GM23248 (cell line): Measurements from ENCODE around the gene SEZ6L. TPM values are rescaled to one million over a fixed set of nuclear protein-coding genes. Genes with fewer than 3 reads are reported as not detected.

ENCODE experiments used
- DNase-seq: peaks from one replicate; pipeline ENCODE4 v3.0.0-alpha.2; 2015
- H2AFZ ChIP-seq: fragments of 200-600 bp; sonication (generic); 2 replicates; pipeline ENCODE4 v1.6.1; 2016; ENCODE audit warnings: antibody characterized with exemption
- H3F3A ChIP-seq: fragments of 200-600 bp; sonication (generic); 2 replicates; pipeline ENCODE4 v1.6.1; 2016; ENCODE audit warnings: mild to moderate bottlenecking, antibody characterized with exemption, mixed run types; ENCODE audit not compliant: insufficient read depth
- H3K27ac ChIP-seq: fragments of 200-600 bp; sonication (generic); 2 replicates; pipeline ENCODE4 v1.5.1; 2016; ENCODE audit warnings: mild to moderate bottlenecking
- H3K27me3 ChIP-seq: fragments of 200-600 bp; sonication (generic); replicated peaks from 2 replicates; pipeline ENCODE4 v1.6.1; 2016; ENCODE audit warnings: mild to moderate bottlenecking; ENCODE audit not compliant: insufficient read depth
- H3K36me3 ChIP-seq: fragments of 200-600 bp; sonication (generic); 2 replicates; pipeline ENCODE4 v1.6.1; 2016; ENCODE audit warnings: low read depth, mild to moderate bottlenecking
- H3K4me1 ChIP-seq: fragments of 200-600 bp; sonication (generic); 2 replicates; pipeline ENCODE4 v1.6.1; 2016; ENCODE audit warnings: mild to moderate bottlenecking; ENCODE audit not compliant: insufficient read depth
- H3K4me2 ChIP-seq: fragments of 200-600 bp; sonication (generic); one replicate; pipeline ENCODE4 v1.6.1; 2016; ENCODE audit warnings: mild to moderate bottlenecking; ENCODE audit not compliant: unreplicated experiment
- H3K4me3 ChIP-seq: fragments of 200-600 bp; sonication (generic); 2 replicates; pipeline ENCODE4 v1.5.1; 2016; ENCODE audit warnings: mild to moderate bottlenecking
- H3K79me2 ChIP-seq: fragments of 200-600 bp; sonication (generic); 2 replicates; pipeline ENCODE4 v1.6.1; 2016; ENCODE audit warnings: mild to moderate bottlenecking; ENCODE audit not compliant: insufficient read depth
- H3K9ac ChIP-seq: fragments of 200-600 bp; sonication (generic); 2 replicates; pipeline ENCODE4 v1.6.1; 2016; ENCODE audit warnings: mild to moderate bottlenecking
- H3K9me2 ChIP-seq: fragments of 200-600 bp; sonication (generic); 2 replicates; pipeline ENCODE4 v1.6.1; 2016; ENCODE audit warnings: mixed run types, mild to moderate bottlenecking, moderate library complexity; ENCODE audit not compliant: insufficient read depth
- H3K9me3 ChIP-seq: fragments of 200-600 bp; sonication (generic); one replicate; pipeline ENCODE4 v1.6.1; 2017; ENCODE audit warnings: low read depth
- H4K20me1 ChIP-seq: fragments of 200-600 bp; sonication (generic); 2 replicates; pipeline ENCODE4 v1.6.0; 2016; ENCODE audit not compliant: insufficient read depth
- EZH2 ChIP-seq: fragments of 200-600 bp; sonication (generic); IDR thresholded peaks from 2 replicates; pipeline ENCODE4 v1.6.1; 2018; ENCODE audit warnings: antibody characterized with exemption, mild to moderate bottlenecking; ENCODE audit not compliant: insufficient read depth, poor library complexity, severe bottlenecking
- EZH2phosphoT487 ChIP-seq: fragments of 200-600 bp; sonication (generic); IDR thresholded peaks from 2 replicates; pipeline ENCODE4 v1.6.1; 2018; ENCODE audit warnings: antibody characterized with exemption, moderate library complexity, mild to moderate bottlenecking, low read depth; ENCODE audit not compliant: insufficient read depth
- WGBS, 2 experiments: methylation state at CpG; one replicate each; pipeline ENCODE4 v1.1.6; 2015 to 2017; ENCODE audit warnings: low lambda C conversion rate in 2 of 2, low coverage in 1 of 2; ENCODE audit errors: missing lambda C conversion rate in 2 of 2; 5-methylcytosine and 5-hydroxymethylcytosine counted together
- in situ Hi-C: fragments of 300-500 bp; cut with MboI; formaldehyde crosslinking; loops from 2 replicates; pipeline ENCODE4 v1.15.0; 2020
- polyA plus RNA-seq: library from polyadenylated mRNA; unstranded; fragments of >200 nt; fragmentation: Nextera tagmentation; extraction: Ambion mirVana; gene quantifications from 2 replicates; pipeline ENCODE4 v1.2.1, GENCODE V29; 2016
- total RNA-seq: library from RNA; depleted of rRNA; stranded (reverse); fragments of >200 nt; shearing (Covaris generic); gene quantifications from 2 replicates; pipeline ENCODE4 v1.2.3, GENCODE V29; 2014

SEZ6L gene
- total and polyA plus RNA-seq, 2 experiments from 2014 or later = under 0.01 to 0.18 TPM

DNA sequence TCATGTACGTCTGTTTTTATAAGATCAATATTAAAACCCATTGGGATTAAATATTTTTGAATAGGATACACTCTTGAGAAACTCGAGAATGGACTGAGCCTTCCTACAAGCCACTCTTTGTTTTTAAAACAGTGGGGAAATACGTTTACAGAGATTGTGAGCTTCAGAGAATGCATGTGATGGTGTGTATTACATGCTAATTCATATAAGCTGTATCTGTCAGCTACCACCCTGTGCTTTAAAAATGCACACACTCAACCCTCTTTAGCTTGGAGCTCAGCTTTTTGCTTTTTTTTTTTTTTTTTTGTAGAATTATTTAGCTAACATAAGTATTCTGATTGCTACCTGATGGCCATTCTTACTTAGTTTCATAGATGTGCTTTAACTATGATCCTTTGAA is 213.5 kb downstream of the SEZ6L start:
- H3K4me2 ChIP-seq = no peak overlapping the region
- DNase-seq = no peak
- no peak overlapping the region for H3K27ac ChIP-seq
- H3K79me2 ChIP-seq = no peaks in the 10 kb centered on the region
- in situ Hi-C loops = no loop called here
- no peaks in the 10 kb centered on the region for H3K4me1 ChIP-seq
- no peak overlapping the region for H2AFZ ChIP-seq
- H3K9ac ChIP-seq = no peak overlapping the region
- no peaks in the 10 kb centered on the region for H3K36me3 ChIP-seq
- H3K4me3 ChIP-seq = no peak overlapping the region
- no peaks in the 10 kb centered on the region for H4K20me1 ChIP-seq
- TF ChIP-seq EZH2 (no peak), EZH2phosphoT487 (no peak)
- WGBS, 2 experiments = 4 to 10% methylated on average over 3 of the region's 3 CpGs
- no peaks in the 10 kb centered on the region for H3F3A ChIP-seq
- no peaks in the 10 kb centered on the region for H3K9me3 ChIP-seq
- peaks cover 66% of the 10 kb centered on the region for H3K27me3 ChIP-seq
- H3K9me2 ChIP-seq = no peaks in the 10 kb centered on the region

DNA sequence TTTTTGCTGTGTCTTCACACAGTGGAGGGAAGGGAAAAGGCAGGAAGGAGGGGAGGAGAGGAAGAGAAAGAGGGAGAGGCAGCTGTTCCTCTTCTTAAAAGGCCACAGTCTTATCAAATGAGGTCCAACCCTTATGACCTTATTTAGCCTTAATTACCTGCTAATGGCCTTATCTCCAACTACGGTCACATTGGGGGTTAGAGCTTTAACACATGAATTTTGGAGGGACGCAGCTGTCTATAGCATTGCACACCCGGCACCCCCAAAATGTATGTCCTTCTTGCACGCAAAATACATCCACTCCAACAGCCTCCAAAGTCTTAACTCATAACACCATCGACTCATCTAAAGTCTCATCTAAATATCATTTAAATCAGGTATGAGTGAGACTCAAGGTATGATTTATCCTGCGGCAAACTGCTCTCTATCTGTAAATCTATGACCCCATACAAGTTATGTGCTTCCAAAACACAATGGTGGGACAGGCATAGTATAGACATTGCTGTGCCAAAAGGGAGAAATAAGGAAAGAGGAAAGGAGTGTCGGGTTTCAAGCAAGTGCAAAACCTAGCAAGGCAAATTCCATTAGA is 214.8 kb downstream of the SEZ6L start:
- no peaks in the 10 kb centered on the region for H3K36me3 ChIP-seq
- H3K79me2 ChIP-seq = no peaks in the 10 kb centered on the region
- no peaks in the 10 kb centered on the region for H3K9me2 ChIP-seq
- H3K27me3 ChIP-seq = peaks cover 61% of the 10 kb centered on the region
- no peak overlapping the region for H3K9ac ChIP-seq
- DNase-seq = no peak
- H3K4me2 ChIP-seq = no peak overlapping the region
- H3K4me3 ChIP-seq = no peak overlapping the region
- 39 to 41% methylated on average over 7 of the region's 7 CpGs for WGBS, 2 experiments
- no peak for TF ChIP-seq EZH2phosphoT487
- TF ChIP-seq EZH2 = no peak
- H3F3A ChIP-seq = no peaks in the 10 kb centered on the region
- no peaks in the 10 kb centered on the region for H3K9me3 ChIP-seq
- H2AFZ ChIP-seq = no peak overlapping the region
- in situ Hi-C loops = no loop called here
- no peak overlapping the region for H3K27ac ChIP-seq
- no peaks in the 10 kb centered on the region for H3K4me1 ChIP-seq
- no peaks in the 10 kb centered on the region for H4K20me1 ChIP-seq

DNA sequence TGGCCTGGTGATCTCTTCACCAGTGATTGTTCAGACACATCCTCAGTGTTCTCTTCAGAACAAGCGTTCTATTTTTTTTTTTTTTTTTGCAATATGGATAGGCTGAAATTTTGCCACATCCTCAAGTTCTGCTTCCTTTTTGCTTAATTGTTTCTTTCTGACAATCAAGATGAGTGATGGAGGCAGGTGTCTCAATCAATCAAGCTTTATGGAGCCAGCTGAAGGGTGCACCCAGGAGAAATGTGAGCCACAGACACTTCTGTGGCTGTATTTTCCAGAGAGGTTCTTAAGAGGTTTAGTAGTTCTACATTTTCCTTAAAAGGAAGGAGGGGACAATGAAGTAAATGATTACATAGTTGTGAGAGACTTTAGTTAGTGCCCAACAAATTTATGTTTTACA is 215.9 kb downstream of the SEZ6L start:
- Histone ChIP-seq H4K20me1 (no peaks in the 10 kb centered on the region), H3K27ac (no peak overlapping the region), H2AFZ (no peak overlapping the region), H3F3A (no peaks in the 10 kb centered on the region), H3K27me3 (peaks cover 56% of the 10 kb centered on the region), H3K36me3 (no peaks in the 10 kb centered on the region), H3K4me3 (no peak overlapping the region), H3K79me2 (no peaks in the 10 kb centered on the region), H3K9ac (no peak overlapping the region), H3K4me1 (no peaks in the 10 kb centered on the region), H3K9me3 (no peaks in the 10 kb centered on the region), H3K9me2 (no peaks in the 10 kb centered on the region), H3K4me2 (no peak overlapping the region)
- in situ Hi-C loops = no loop called here
- TF ChIP-seq EZH2 (no peak), EZH2phosphoT487 (no peak)
- 47 to 50% methylated on average over 1 of the region's 1 CpG for WGBS, 2 experiments
- no peak for DNase-seq

DNA sequence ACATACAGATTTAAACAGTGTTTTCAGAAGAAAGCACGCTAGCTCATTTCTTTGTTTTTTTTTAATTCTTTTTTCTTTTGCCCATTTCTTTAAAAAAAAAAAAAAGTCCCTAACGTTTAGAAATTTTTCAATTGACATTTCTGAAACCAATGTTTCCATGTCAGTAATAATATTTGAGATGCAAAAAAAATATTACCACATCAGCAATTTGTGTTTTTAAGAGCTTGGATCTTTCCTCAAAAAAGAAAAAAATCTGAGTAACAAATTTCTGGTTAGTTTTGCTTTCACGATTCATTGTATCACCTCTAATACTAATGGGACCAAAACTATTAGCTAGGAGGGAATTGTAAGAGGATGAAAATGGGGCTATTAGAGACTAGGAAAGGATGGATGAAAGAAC is 219.9 kb downstream of the SEZ6L start:
- TF ChIP-seq EZH2 (no peak), EZH2phosphoT487 (no peak)
- no peak overlapping the region for H3K4me2 ChIP-seq
- no peak overlapping the region for H3K9ac ChIP-seq
- no peaks in the 10 kb centered on the region for H3K4me1 ChIP-seq
- DNase-seq = no peak
- no peaks in the 10 kb centered on the region for H3K9me2 ChIP-seq
- in situ Hi-C loops = no loop called here
- no peaks in the 10 kb centered on the region for H3K36me3 ChIP-seq
- no peak overlapping the region for H2AFZ ChIP-seq
- no peaks in the 10 kb centered on the region for H3K79me2 ChIP-seq
- no peaks in the 10 kb centered on the region for H3K9me3 ChIP-seq
- H3F3A ChIP-seq = no peaks in the 10 kb centered on the region
- peaks cover 17% of the 10 kb centered on the region for H3K27me3 ChIP-seq
- H4K20me1 ChIP-seq = no peaks in the 10 kb centered on the region
- no peak overlapping the region for H3K27ac ChIP-seq
- H3K4me3 ChIP-seq = no peak overlapping the region
- WGBS, 2 experiments = 22 to 28% methylated on average over 3 of the region's 3 CpGs

DNA sequence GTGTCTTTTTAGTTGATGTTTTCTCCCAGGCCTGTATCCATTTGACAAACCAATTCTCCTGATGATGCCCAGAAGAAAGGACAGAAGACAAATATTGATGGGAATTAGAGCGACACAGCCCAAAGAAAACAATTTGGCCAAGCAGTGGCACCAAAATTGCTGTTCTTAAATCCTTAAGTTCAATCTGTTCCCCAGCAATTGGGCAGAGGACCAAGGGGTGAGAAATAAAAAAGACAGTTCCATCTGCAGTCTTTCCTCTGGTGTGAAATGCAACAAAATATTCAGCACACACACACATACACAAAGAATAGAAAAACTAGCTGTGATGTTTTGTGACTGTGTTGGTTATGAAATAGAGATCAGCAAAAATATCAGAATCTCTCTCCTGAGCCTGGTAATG is 221.8 kb downstream of the SEZ6L start:
- no peaks in the 10 kb centered on the region for H3K9me3 ChIP-seq
- H3K36me3 ChIP-seq = no peaks in the 10 kb centered on the region
- TF ChIP-seq EZH2phosphoT487 (no peak), EZH2 (no peak)
- no peak overlapping the region for H3K4me2 ChIP-seq
- WGBS, 2 experiments = 66 to 83% methylated on average over 1 of the region's 1 CpG
- H3F3A ChIP-seq = no peaks in the 10 kb centered on the region
- H2AFZ ChIP-seq = no peak overlapping the region
- in situ Hi-C loops = no loop called here
- H3K79me2 ChIP-seq = no peaks in the 10 kb centered on the region
- no peak overlapping the region for H3K27ac ChIP-seq
- 0 out of 2 replicates have a peak, but pooled peaks cover 13% of the 10 kb centered on the region for H3K27me3 ChIP-seq
- H3K9ac ChIP-seq = no peak overlapping the region
- H3K9me2 ChIP-seq = no peaks in the 10 kb centered on the region
- no peak overlapping the region for H3K4me3 ChIP-seq
- no peaks in the 10 kb centered on the region for H4K20me1 ChIP-seq
- no peaks in the 10 kb centered on the region for H3K4me1 ChIP-seq
- no peak for DNase-seq
